ENCODE measurements around the gene L3MBTL3. TPM values are rescaled to one million over a fixed set of nuclear protein-coding genes. Genes with fewer than 3 reads are reported as not detected.

Gene L3MBTL3
- total RNA-seq, 1 experiment from 2014 or later = 4.7 TPM

- Histone ChIP-seq H3K4me2 (ENCODE audit: insufficient read depth, insufficient read length, low read length) (no peak overlapping the region), H3K79me1 (ENCODE audit: insufficient read depth, low read depth, low read length, poor library complexity, severe bottlenecking) (no peaks in the 10 kb centered on the region), H3K79me2 (ENCODE audit: insufficient read depth, low read length) (no peaks in the 10 kb centered on the region), H3K27me3 (ENCODE audit: insufficient read depth, low read length) (no peaks in the 10 kb centered on the region), H3K23me2 (ENCODE audit: insufficient read length, low read depth, low read length, poor library complexity, severe bottlenecking) (no peaks in the 10 kb centered on the region), H2BK20ac (ENCODE audit: low read depth, low read length, poor library complexity, severe bottlenecking) (no peak overlapping the region), H2BK15ac (ENCODE audit: low read depth, low read length) (no peak overlapping the region), H3K4me1 (ENCODE audit: insufficient read depth, low read length) (no peaks in the 10 kb centered on the region; the same call in 1 of the 2 replicates), H2BK12ac (ENCODE audit: insufficient read length, low read depth, low read length) (no peak overlapping the region), H2BK5ac (ENCODE audit: insufficient read length, low read length) (no peak overlapping the region), H3K9ac (ENCODE audit: extremely low read depth, insufficient read length, low read length) (no peak overlapping the region), H2BK120ac (ENCODE audit: low read depth, low read length, poor library complexity, severe bottlenecking) (no peak overlapping the region), H3K27ac (ENCODE audit: insufficient read length, low read depth, low read length) (no peak overlapping the region), H4K91ac (ENCODE audit: insufficient read length, low read depth, low read length) (no peak overlapping the region), H3K18ac (ENCODE audit: insufficient read length, low read depth, low read length) (no peak overlapping the region), H3K9me3 (ENCODE audit: control insufficient read depth, low read depth, low read length) (no peaks in the 10 kb centered on the region), H2AK5ac (ENCODE audit: insufficient read length, low read length) (no peak overlapping the region), H4K8ac (replicated peaks; ENCODE audit: insufficient read length, low read depth, low read length) (no peak overlapping the region), H3T11ph (ENCODE audit: low read length) (no peak overlapping the region), H3K4ac (ENCODE audit: low read depth, low read length) (no peak overlapping the region), H3K14ac (ENCODE audit: insufficient read depth, low read length) (no peak overlapping the region), H2AFZ (ENCODE audit: low read length) (no peak overlapping the region), H3K56ac (ENCODE audit: insufficient read length, low read depth, low read length) (no peak overlapping the region), H3K23ac (ENCODE audit: insufficient read length, low read depth, low read length) (no peak overlapping the region), H4K5ac (ENCODE audit: insufficient read length, low read depth, low read length) (no peak overlapping the region), H4K20me1 (ENCODE audit: control insufficient read depth, insufficient read depth, insufficient read length) (no peaks in the 10 kb centered on the region)
- H3K4me3 Mint-ChIP-seq = no peak overlapping the region
- TF ChIP-seq CTCF (conservative IDR thresholded peaks at IDR 0.05) = no peak
- no peaks in the 10 kb centered on the region for H3K9me3 Mint-ChIP-seq
- WGBS (ENCODE audit: extremely low coverage, insufficient read length, low lambda C conversion rate) = no CpG with 5 or more reads among the region's 4 CpGs
- peaks cover 6 to 12% of the 10 kb centered on the region in 2 experiments for H3K4me1 Mint-ChIP-seq
- H3K27ac Mint-ChIP-seq = no peak overlapping the region
- H3K36me3 Mint-ChIP-seq (ENCODE audit: insufficient read depth in 1 of 3, low read depth in 3 of 3) = no peaks in the 10 kb centered on the region
- H3K27me3 Mint-ChIP-seq (ENCODE audit: low read depth) = peaks cover 7% of the 10 kb centered on the region; the same call in 1 of the 2 replicates
- DNase-seq = no peak
Measured at GRCh38 chr6:130012728-130013127, 5.7 kb upstream of the L3MBTL3 start.
